VCaP (cell line): ENCODE data around the gene C10orf95.

Experiments used
- H3K27ac ChIP-seq: fragments of 450-650 bp; 2 replicates; pipeline ENCODE4 v1.5.1; 2017
- CTCF ChIP-seq: fragments of 450-650 bp; conservative IDR thresholded peaks from 2 replicates; pipeline ENCODE4 v1.5.1; 2017; ENCODE audit warnings: mild to moderate bottlenecking, moderate library complexity

Gene C10orf95

GRCh38 chr10:102408131-102408727 is 43.1 kb downstream of the C10orf95 start:
- peak overlapping the region; percentile 66; the same call in 1 of the 2 replicates for H3K27ac ChIP-seq
- TF ChIP-seq CTCF = no peak

GRCh38 chr10:102407425-102408130 is 43.8 kb downstream of the C10orf95 start:
- H3K27ac ChIP-seq = no peak overlapping the region
- no peak for TF ChIP-seq CTCF

- H3K27ac ChIP-seq = no peak overlapping the region
- no peak for TF ChIP-seq CTCF
Observed at GRCh38 chr10:102406815-102407214, 44.5 kb downstream of the C10orf95 start.

- no peak overlapping the region for H3K27ac ChIP-seq
- TF ChIP-seq CTCF = no peak
Observed at GRCh38 chr10:102405632-102406031, 45.7 kb downstream of the C10orf95 start.

- no peak overlapping the region for H3K27ac ChIP-seq
- no peak for TF ChIP-seq CTCF
Observed at GRCh38 chr10:102405108-102405571, 46.2 kb downstream of the C10orf95 start.

GRCh38 chr10:102404361-102405107 is 46.8 kb downstream of the C10orf95 start:
- H3K27ac ChIP-seq = no peak overlapping the region
- no peak for TF ChIP-seq CTCF

- no peak overlapping the region for H3K27ac ChIP-seq
- no peak for TF ChIP-seq CTCF
Observed at GRCh38 chr10:102403115-102403514, 48.2 kb downstream of the C10orf95 start.
